HG03045 (cell line): ENCODE data around the gene P2RY1.
"Not testable (repeated sequence)": the region's sequence is repeated elsewhere in the genome, so short reads cannot be mapped to it uniquely, and the experiment has no call there.

ENCODE experiments used
- ATAC-seq: cut with Tn5 transposase; IDR thresholded peaks from one replicate; pipeline ENCODE4 v1.9.1; 2021; ENCODE audit warnings: mild to moderate bottlenecking, moderate library complexity; ENCODE audit not compliant: unreplicated experiment

P2RY1 gene

DNA sequence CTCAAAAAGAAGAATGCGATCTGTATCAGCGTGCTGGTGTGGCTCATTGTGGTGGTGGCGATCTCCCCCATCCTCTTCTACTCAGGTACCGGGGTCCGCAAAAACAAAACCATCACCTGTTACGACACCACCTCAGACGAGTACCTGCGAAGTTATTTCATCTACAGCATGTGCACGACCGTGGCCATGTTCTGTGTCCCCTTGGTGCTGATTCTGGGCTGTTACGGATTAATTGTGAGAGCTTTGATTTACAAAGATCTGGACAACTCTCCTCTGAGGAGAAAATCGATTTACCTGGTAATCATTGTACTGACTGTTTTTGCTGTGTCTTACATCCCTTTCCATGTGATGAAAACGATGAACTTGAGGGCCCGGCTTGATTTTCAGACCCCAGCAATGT lies 1.3 kb downstream of the P2RY1 start:
- ATAC-seq = no peak

DNA sequence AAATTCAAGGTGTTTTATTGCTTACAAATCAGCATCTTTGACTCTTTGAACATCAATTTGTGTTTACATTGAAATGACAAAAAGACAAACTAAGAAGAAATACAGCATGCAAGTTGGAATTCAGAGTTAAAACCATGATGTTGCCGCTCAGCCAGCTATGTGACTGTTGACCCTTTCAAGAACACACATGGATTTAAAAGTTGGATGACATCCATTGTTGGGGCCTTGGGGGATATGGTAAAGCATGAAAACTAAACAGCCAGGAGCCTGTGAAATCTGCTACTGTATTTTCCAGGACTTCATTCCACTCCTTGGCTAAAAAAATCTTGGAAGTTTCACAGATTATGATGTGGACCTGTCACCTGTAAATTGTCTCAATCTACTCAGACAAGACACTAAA lies 4.6 kb downstream of the P2RY1 start:
- ATAC-seq = no peak

DNA sequence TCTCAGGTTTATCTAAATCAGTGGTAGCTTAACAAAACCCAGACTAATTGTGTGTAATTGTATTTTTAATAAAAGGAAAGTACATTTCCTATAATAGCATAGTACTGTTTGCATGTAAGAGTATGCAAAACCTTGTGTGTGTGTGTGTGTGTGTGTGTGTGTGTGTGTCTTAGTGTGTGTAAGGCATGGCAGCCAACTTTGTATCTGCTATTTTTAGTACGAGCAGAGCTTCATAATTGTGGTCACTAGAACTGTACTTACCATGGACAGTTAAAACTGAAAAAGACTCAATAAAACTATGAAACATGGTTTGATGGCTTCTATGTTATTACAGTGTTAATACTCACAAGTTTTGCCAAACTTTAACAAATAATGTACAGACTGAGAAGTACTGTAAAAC lies 6.2 kb downstream of the P2RY1 start:
- no peak for ATAC-seq

DNA sequence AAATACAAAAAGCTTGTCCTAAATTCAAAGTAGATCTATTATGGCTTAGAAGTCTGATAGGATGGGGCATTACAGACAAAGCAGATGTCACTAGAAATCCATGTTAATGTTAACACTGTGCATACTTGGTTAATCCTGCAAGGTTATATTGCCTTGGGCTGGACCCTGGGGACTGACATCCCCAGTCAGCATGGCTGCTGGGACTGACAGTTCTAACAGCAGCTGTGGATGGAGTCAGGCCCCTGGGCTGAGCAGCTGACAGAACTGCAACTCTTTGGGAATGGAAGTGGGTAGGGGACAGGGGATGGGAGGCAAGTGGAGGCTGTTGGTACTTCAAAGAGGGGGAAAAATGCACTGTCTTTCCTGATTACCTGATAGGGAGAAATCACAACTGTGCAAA lies 7.5 kb downstream of the P2RY1 start:
- ATAC-seq = no peak

DNA sequence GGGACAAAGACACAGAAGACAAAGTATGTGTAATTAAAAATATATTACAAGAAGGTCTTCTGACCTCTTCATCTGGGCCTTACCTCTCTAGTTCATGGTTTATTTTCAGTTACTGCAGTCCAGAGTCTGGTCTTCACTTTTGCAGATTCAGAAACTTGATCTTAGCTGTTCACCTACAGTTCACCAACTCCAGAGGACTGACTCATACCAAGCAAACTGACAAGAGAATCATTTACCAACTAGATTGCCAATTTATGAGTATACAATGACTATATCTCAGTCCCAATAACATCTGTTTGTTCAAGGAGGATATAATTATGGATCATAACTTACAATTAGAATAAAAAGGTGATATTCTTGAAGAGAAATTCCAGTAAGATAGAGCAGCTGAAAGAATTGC lies 9.0 kb downstream of the P2RY1 start:
- ATAC-seq = no peak

DNA sequence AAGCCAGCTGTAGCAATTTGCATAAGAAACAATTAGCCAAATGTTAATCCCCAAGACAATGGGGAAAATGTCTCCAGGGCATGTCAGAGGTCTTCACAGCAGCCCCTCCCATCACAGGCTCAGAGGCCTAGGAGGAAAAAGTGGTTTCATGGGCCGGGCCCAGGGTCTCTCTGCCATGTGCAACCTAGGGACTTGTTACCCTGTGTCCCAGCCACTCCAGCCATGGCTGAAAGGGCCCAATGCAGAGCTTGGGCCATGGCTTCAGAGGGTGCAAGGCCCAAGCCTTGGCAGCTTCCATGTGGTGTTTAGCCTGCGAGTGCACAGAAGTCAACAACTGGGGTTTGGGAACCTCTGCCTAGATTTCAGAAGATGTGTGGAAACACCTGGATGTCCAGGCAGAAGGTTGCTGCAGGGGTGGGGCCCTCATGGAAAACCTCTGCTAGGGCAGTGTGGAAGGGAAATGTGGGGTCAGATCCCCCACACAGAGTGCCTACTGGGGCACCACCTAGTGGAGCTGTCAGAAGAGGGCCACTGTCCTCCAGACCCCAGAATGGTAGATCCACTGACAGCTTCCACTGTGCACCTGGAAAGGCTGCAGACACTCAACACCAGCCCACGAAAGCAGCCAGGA lies 11.8 kb downstream of the P2RY1 start:
- ATAC-seq = not testable (repeated sequence)

DNA sequence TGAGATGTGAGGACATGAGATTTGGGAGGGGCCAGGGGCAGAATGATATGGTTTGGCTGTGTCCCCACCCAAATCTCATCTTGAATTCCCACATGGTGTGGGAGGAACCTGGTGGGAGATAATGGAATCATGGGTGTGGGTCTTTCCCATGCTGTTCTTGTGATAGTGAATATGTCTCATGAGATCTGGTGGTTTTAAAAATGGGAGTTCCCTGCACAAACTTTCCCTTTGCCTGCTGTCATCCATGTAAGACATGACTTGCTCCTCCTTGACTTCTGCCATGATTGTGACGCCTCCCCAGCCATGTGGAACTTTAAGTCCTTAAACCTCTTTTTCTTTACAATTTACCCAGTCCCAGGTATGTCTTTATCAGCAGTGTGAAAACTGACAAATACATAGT lies 12.7 kb downstream of the P2RY1 start:
- ATAC-seq = not testable (repeated sequence)

DNA sequence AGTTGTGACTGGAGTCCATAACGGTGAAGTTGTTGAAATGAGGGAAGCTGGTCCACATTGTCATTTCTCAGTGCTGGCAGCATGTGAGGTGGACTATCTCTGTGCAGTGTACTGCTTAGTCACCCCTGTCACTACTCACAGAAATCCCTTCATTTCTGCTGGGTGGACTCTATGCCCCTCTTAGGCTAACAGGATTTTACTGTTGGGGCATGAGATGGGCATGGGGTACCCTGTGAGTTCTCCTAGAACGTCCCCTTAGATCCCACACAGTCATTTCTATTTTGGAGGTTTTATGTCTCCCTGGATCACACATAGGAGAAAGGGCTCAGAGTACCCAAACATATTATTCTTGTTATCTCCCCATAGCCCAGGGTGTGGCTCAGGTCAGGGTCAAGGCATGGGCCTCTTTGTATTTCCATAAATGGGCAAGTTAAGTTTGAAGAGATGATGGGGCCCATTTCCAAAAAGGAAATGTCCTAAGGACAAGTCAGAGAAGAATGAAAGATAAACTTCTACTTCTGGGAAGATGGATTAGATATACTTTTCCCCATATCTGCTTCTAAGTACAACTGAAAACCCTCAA lies 15.2 kb downstream of the P2RY1 start:
- ATAC-seq = no peak

DNA sequence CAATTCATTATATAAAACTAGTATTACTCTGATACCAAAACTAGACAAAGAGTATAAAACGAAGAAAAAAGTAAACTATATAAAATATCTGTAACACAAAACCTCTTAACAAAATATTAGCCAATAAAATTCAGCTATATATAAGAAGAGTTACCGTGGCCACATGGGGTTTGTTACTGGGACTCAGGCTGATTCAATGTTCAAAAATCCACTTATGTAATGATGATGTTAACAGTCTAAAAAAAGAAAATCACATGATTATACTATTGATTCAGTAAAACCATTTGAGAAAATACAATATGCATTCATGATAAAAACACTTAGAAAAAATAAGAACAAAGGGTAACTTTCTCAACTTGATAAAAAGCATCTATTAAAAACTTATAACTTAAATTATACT lies 18.3 kb downstream of the P2RY1 start:
- ATAC-seq = no peak

DNA sequence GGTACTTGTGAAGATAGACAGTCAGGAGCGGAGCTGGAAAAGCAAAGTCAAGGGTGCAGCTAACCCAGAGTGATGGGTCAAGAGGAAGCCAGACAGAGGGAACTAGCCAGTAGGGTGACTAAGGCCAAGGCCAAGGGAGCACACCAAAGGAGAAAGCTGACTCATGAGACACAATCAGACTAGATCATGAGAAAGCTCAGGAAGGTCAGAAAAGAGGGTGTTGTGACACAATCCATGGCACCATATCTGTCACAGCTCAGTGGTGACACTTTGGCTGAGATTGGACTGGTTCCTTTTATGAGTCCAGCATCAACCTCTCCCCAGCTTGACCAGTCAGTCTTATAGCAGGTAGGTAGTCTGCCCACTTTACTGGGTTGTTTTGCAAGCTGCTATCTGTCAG lies 22.2 kb downstream of the P2RY1 start:
- ATAC-seq = no peak

DNA sequence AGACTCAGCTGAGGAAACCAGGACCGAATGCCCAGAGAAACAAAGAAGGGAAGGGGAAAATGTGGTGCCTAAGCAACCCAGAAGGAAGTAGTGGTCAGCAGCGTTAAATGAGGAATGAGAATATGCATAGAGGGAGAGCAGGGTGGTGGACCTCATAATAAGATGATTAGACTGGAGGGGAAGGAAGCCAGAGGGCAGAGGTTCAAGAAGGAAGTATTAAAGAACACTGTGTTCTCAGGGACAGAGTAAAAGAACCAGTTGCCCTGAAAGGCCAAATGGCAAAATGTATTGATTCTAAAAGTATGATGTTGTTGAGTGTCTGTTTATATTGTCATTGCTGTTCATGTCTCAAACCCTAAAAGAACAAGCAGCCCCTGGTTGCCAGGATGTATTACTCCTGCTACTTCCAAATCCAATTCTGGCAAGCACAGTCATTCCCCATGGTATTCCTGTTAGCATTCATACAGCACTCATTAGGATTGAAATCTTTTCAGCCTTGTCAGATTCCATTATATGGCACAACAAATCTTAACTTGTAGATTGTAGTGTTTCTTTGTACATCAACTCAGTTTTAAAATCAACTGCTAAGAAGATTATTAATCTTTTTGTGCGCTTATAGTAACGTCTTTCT lies 23.4 kb downstream of the P2RY1 start:
- ATAC-seq = no peak

DNA sequence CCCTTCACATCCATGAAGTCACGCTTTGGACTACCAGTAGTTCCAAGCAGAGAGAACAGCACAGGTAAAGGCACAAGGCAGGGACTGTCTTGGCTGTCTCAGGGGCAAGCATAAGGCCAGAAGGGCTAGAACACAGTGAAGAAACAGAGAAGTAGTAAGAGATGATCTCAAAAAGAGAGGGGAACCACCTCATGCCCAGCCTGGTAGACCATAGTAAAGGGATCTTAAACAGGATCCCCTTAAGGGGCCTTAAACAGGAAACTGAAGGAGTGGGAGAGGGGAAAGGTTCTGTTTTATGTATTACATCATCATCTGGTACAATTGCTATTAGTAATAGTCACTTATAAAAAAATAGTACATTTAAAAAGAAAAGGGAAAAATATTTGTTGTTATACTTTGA lies 25.8 kb downstream of the P2RY1 start:
- ATAC-seq = no peak

DNA sequence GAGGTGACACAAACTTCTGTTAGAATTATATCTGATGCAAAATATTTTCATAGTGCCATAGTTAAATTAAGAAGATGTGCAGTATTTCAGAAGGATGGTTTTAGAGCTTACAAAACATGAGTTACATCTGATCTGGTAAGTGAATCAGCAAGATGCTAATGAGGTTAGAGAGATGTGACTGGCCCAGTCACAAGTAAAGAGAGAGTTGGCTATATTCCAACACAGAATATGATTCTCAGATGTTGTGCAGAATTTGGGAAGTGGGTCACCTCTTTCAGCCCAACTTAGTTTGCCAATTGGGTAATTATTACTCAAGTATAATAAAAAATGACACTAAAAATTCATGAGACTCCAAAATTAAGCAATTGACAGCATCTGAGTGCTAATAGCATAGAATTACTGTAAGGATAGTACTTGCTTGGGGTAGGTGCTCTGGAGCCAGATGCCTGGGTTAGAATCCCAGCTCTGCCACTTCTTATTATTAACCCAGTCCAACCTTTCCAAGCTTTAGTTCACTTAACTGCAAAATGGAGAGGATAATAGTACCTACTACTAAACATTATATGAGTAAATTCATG lies 30.8 kb downstream of the P2RY1 start:
- no peak for ATAC-seq

DNA sequence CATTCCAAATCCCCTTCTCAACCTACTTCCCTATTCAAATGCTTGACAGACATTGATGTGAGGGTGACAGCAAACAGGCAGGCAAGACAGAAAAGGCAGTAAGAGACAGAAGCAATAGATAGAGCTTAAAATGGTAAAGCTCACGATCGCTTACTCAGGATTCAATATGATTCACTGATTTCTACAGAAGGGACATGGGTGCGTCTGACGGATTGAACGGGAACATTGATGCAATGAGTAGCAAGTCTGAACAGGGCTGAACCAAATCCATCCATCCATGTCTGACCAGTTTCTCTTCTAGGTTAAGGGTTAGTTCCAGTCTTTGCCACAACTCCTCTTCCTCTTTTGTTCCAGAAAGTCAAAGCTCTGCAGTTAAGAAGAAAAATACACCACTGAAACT lies 35.1 kb downstream of the P2RY1 start:
- no peak for ATAC-seq

DNA sequence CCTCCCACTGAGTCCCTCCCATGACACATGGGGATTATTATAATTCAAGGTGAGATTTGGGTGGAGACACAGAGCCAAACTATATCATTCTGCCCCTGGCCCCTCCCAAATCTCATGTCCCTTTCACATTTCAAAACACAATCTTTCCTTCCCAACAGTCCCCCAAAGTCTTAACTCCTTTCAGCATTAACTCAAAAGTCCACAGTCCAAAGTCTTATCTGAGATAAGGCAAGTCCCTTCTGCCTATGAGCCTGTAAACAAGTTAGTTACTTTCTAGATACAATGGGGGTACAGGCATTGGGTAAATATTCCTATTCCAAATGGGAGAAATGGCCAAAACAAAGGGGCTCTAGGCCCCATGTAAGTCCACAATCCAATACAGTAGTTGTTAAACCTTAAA lies 38.4 kb downstream of the P2RY1 start:
- ATAC-seq = not testable (repeated sequence)

DNA sequence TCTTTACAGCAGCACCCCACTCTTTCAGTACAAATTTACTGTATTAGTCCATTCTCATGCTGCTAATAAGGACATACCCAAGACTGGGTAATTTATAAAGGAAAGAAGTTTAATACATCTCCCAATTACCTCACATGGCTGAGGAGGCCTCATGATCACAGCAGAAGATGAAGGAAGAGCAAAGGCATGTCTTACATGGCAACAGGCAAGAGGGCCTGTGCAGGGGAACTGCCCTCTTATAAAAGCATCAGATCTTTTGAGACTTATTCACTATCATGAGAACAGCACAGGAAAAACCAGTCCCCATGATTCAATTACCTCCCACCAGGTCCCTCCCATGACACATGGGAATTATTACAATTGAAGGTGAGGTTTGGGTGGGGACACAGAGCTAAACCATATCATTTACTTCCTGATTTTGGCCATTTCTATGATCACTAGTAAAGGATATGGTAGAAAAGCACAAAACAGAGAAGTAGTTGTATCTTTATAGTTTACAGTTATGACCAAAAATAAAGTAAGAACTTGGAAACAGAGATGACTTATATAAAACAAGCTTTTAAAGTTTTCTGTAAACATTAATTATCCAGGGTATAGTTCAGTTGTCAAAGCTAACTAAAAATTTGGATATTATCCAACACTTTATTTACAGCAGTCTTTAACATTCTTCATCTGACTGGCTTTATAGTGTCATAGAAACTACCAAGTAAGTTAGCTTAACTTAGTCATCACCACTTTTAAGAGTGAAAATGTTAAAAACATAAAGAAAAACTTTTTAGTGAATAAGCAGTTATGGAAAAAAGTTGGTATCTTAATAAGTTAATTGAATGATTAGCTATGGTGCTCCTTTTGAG lies 40.2 kb downstream of the P2RY1 start:
- no peak for ATAC-seq

DNA sequence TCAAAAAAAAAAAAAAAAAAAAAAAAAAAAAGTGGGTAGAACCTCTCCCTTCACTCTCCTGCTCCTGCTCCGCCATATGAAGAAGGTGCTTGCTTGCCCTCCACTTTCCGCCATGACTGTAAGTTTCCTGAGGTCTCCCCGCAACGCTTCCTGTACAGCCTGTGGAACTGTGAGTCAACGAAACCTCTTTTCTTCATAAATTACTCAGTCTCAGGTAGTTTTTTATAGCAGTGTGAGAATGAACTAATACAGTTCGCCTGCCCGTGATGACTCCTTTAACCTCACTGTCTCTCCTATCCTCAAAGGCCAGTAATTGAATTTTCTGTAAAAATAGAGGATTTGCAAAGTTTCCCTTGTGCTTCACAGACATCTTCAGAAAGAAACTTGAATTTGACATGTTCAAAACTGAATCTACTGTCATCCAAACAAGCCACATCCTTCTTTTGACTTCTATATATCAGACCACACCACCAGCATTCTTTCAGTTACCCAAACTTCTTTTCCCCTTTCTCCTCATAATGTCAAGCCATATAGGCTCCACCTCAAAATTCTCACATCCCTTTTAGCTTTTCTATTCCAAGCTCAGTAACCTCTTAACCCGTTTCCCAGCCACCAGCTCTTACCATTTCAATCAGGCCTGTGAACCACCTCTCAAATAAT lies 44.3 kb downstream of the P2RY1 start:
- no peak for ATAC-seq

DNA sequence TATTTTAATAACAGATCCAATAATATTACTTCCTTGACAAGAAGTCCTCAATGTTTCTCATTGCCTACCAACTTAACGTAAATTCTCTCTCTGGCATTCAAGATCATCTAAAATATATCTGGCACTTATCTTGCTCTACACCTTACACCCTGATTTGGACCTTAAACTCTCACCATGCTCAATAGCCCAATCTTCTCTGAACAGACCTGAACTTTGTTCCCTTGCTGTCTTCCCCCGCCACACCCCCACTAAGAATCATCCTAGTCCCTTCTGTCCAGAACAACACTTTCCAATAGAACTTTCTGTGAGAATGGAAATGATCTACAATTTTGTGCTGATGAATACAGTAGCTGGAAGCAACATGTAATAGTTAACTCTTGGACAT lies 44.9 kb downstream of the P2RY1 start:
- no peak for ATAC-seq

DNA sequence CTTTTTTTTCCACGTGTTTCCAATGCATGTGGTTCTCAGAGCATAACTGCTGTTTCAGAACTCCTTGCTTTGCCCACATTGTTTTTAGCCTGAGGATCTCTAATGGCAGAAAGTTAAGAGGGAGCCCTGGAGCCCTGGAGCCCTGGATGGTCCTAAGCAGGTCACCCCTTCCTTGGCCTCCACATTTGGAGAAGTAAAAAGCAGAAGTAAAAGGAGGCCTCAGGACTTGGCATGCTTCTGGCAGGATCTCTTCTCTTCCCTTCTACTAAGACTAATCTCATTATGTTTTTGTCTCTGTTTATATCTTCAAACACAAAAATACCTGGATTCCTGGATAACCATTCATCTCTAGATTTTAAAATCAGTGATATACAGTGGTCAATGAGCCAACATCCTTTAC lies 50.1 kb downstream of the P2RY1 start:
- ATAC-seq = no peak
